ENCODE measurements around the gene TMEM213.

GRCh38 chr7:138797715-138798320, at the start of gene TMEM213, which contains the start of gene ATP6V0A4:
- TF ChIP-seq CTCF (conservative IDR thresholded peaks at IDR 0.05; ENCODE audit: low read length) (no peak), EZH2phosphoT487 (IDR thresholded peaks at IDR 0.05; ENCODE audit: borderline replicate concordance) (no peak)
